Umbilical cord (tissue), 2 donors: ENCODE data around the gene CDKN2B. TPM values are rescaled to one million over a fixed set of nuclear protein-coding genes. Genes with fewer than 3 reads are reported as not detected.
"Not testable (repeated sequence)": the region's sequence is repeated elsewhere in the genome, so short reads cannot be mapped to it uniquely, and the experiment has no call there.

Experiments used
- DNase-seq: peaks from one replicate; pipeline ENCODE4 v3.0.0-alpha.2; 2015; ENCODE audit warnings: low spot score
- total RNA-seq: library from RNA; depleted of rRNA; stranded (reverse); fragments of >200 nt; gene quantifications from one replicate; pipeline ENCODE4 v1.2.3, GENCODE V29; 2014; ENCODE audit warnings: low replicate concordance; ENCODE audit not compliant: insufficient read depth

CDKN2B gene
- total RNA-seq, 1 donor from 2014 or later = 38.5 TPM

GRCh38 chr9:21969011-21969940, 39.8 kb downstream of the CDKN2B start:
- DNase-seq = no peak

GRCh38 chr9:21968331-21969010, 40.6 kb downstream of the CDKN2B start:
- DNase-seq = no peak

DNA sequence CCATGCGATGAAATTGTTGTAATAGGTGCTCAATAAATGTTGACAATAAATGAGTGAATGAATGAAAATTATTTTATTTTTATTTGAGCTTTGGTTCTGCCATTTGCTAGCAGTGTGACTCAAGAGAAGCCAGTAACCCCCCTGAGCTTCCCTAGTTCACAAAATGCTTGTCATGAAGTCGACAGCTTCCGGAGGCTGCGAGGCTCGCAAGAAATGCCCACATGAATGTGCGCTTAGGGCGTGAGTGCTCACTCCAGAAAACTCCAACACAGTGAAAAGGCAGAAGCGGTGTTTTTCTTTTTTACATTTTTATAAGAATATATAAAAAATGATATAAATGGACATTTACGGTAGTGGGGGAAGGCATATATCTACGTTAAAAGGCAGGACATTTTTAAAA, 41.4 kb downstream of the CDKN2B start:
- DNase-seq = no peak

DNA sequence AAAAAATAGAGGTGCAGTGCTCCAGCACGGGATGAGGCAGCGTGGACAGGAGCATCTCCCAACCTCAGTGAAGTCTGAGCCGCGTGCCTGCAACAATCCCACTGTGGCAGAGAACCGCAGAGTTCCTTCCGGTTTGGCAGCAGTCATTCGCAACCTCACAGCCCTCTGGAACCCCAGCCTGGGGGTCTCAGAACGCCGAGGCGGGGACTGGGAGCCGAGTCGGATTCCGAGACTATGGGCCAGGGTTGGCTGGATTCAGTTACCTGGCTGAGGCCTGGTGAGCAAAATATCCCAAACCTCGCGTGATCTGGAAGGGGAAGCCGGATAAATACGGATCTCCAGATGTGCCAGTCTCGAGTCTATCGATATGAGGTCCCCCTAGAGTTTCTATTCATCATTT, 41.9 kb downstream of the CDKN2B start:
- no peak for DNase-seq

DNA sequence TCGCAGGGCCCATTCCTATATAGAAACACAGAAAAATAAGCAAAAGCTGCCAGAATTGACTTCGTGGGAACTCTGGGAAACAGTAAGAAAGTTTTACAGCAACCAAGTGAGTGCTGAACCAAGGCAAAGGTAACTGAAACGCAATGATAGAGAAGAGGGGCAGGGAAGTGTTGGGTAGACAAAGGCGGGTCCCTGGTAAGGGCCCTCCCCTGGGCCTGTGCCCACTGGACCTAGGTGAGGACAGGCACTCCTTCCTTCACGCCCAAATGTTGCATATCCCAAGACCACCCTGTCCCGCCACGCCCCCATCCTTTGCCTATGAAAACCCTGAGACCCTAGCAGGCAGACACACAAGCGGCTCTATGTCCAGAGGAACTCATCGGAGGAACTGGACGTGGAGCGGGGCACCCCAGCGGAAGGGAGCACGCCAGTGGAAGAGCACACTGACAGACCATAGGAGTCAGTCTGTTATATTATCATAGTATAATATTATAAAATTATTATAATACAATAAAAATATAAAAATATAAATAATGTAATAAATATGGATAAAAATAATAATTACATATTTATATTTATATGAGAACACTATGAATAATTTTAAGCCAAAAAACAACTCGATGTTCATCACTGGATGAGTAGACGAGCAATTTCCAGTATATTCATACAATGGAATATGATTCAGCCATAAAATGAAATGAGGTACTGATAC, 42.8 kb downstream of the CDKN2B start:
- no peak for DNase-seq

GRCh38 chr9:21965401-21965951, 43.6 kb downstream of the CDKN2B start:
- no peak for DNase-seq

DNA sequence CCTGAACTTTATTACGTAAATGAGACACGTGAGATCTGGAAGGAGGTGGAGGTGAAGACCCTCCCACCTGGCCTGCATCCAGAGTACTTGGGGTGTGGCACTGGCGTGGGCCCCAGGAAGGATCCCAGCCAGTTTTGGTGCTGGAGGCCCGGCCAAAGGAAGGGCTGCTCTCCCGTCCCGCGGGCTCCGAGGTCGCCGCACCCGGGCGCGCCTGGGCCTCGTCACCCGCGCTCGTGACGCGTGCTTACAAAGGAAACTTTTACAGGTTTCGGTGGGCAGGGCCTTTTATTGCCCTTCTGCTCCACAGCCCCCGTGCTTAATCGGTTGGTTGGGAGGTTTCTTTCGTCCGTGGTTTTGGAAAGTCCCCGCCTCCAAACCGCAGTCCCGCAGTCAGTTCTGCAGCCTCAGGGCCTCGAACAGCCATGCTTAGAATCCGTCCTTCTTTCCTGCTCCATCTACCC, 44.1 kb downstream of the CDKN2B start:
- DNase-seq = no peak

DNA sequence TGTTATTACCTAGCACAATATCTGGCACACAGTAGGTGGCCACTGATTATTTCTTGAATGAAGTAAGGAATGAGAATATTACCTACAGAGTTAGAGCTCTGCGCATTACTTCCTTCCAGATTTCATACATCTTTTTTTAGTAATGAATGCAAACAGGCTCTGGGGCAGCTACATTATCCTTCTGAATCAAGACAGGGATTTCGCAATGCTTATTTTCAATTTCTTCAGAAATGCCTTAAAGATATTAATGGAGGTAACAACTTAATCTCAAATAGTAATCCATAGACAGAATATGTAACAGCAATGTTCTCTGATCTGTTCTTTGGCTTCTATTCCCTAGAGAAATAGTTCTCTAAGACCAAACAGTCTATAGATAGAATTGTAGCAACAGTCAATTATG, 47.5 kb downstream of the CDKN2B start:
- no peak for DNase-seq

DNA sequence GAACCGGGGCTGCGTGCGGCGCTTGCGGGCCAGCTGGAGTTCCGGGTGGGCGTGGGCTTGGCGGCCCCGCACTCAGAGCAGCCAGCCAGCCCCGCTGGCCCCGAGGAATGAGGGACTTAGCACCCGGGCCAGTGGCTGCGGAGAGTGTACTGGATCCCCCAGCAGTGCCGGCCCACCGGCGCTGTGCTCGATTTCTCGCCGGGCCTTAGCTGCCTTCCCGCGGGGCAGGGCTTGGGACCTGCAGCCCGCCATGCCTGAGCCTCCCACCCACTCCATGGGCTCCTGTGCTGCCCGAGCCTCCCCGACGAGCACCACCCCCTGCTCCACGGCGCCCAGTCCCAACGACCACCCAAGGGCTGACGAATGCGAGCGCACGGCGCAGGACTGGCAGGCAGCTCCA, 49.8 kb downstream of the CDKN2B start:
- DNase-seq = not testable (repeated sequence)

- no peak for DNase-seq
Measured at GRCh38 chr9:21958833-21959232, 50.3 kb downstream of the CDKN2B start.

Other genes starting within 250 kb of the CDKN2B start
- gene MTAP, start 206.7 kb downstream of the CDKN2B start, total RNA-seq = 60.7 TPM
- gene CDKN2A, start 14.9 kb downstream of the CDKN2B start, total RNA-seq = 0.96 TPM
- gene CDKN2B-AS1, start 14.5 kb downstream of the CDKN2B start, total RNA-seq = 19.5 TPM